Stimulated activated naive CD4-positive, alpha-beta T cell treated with Interleukin-2 at 50 U/mL for 16 hours (primary cell): ENCODE results near the gene SPATA2L.

Experiments used
- DNase-seq: peaks from one replicate; lab custom pipeline; 2025; lab: John Stamatoyannopoulos, UW

The SPATA2L gene

DNA sequence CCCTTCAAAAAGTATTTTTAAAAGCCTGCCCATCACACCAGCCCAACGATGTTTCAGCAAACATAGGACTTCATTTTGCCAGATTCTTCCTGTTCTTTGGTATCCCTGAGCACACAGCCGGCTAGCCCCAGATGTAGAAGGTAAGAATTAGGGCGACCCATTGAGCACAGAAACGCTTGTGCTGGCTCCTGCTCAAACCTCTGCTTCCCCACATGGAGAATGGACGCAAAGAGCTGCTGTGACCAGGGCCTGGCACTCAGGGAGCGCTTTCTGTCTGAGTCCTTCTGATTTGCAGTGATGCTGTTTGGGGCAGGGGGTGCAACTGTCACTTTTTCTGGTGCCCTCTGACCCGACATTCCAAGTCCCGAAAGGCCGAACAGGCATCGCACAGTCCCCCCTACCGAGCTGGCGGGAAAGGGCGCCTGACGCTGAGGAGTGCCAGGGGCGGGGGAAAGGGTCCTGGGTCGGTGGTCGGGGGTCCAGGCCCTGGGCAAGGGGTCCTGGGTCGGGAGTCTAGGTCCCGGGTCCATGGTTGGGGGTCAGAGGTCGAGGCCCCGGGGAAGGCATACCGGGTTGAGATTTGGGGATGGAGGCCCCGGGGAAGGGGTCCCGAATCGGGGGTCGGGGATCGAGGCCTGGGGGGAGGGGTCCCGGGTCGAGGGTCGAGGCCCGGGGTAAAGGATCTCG, 44.9 kb downstream of the SPATA2L start:
- no peak for DNase-seq

DNA sequence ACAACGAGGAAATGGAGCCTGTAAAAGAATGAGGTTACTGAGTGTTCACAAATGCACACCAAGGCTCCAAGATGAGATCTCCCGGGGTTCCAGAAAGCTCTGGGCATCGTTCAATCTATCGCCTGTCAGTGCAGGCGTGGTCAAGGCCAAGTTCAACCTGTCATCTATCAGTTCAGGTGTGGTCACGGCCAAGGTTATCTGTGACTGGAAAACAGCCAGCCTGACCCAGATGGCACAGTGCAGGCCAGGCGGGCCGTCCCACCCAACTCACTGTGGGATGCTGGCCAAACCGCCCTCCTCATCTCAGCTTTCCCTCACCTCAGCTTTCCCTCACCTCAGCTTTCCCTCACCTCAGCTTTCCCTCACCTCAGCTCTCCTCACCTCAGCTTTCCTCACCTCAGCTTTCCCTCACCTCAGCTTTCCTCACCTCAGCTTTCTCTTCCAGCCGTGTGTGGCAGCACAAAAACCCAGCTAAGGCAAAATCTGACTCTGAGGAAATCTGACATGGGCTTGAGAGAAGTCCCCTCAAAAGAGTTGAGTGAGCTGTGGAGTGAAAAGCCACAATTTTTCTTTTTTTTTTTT, 46.4 kb downstream of the SPATA2L start:
- DNase-seq, result no peak

DNA sequence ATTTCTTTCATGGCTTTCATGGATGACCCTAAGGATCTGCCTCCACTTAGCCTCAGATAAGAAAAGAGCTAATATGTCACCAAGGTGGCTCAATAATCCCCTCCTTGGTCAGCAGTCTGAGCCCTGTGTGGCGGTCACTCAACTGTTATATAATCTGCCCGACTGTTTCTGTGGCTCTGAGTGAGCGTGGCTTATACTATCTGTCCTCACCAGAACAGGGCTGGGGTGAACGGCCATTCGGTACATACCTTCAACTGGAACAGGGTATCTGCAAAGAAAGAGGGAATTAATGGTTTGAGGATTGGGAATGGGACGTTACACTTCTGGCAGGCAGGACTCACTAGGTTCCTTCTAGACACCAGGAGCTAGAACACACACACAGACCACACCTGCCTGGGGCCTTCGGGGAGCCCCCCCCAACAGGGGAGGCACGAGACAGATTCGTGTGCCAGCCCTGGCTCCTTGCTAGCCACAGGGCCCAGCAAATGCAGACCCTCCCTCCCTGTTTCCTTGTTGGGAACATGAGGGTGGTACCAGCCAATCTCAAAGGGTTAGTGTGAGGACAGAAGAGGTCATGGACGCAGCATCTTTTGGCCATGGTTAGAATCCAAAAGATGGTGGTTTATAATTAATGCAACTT, 47.7 kb downstream of the SPATA2L start:
- DNase-seq, result no peak

DNA sequence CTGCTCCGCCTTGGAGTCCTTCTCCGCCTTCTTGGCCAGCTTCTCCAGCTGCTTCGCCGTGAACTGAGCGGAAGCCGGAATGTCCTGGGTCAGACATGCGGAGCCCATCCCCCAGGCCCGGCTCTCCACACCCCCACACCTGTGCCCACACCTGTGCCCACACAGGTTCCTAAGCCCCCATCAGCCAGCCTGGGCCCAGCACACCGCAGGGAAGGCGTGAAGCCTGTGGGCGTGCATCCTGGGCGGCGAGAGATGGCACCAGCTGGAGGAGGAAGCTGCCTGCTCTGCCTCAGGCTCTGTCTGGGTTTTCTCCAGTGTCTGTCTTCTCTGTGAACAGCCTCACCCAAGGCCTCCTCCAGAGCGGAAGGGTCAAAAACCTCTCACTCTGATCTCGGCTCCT, 49.9 kb downstream of the SPATA2L start:
- no peak for DNase-seq

DNA sequence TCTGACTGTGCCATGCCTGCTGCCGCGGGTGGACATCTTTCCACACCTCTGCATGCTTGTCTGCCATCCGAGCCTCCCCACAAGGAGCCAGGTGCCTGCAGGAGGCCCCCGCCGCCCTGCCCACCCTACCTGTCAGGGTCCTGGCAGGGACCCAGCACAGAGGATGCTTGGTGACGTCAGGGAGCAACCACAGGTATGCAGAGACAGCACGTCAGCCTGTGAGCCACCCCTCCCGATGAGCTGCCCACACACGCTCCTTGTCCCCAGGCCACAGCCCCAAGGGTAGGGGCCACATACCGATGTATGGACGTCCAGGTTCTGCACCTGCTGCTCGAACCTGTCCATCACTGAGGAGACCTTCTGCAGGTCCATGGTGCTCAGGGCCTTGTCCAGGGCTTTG, 54.6 kb downstream of the SPATA2L start:
- no peak for DNase-seq
